ENCODE measurements around the gene YWHAH.

DNA sequence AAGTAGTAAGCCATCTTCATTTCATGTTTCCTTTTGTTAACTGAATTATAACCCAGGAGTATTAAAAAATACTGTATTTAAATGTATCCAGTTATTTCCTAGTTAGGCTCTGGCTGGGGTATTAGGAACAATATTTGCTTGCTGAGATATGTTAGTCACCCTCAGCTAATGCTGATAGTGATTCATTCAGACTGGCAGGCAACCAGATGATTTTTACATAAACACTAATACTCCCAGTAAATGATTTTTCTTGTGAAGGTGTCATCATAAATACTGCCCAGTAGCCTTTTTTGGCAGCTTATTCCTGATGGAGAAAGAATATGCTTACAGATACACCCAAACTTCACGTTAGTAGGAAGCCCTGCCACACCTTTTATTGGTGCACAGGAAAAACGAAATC is 8.1 kb downstream of the YWHAH start:
- TF ChIP-seq, protein P1, sequence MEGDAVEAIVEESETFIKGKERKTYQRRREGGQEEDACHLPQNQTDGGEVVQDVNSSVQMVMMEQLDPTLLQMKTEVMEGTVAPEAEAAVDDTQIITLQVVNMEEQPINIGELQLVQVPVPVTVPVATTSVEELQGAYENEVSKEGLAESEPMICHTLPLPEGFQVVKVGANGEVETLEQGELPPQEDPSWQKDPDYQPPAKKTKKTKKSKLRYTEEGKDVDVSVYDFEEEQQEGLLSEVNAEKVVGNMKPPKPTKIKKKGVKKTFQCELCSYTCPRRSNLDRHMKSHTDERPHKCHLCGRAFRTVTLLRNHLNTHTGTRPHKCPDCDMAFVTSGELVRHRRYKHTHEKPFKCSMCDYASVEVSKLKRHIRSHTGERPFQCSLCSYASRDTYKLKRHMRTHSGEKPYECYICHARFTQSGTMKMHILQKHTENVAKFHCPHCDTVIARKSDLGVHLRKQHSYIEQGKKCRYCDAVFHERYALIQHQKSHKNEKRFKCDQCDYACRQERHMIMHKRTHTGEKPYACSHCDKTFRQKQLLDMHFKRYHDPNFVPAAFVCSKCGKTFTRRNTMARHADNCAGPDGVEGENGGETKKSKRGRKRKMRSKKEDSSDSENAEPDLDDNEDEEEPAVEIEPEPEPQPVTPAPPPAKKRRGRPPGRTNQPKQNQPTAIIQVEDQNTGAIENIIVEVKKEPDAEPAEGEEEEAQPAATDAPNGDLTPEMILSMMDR (IDR thresholded peaks at IDR 0.05) = no peak
- TF ChIP-seq ZFX (IDR thresholded peaks at IDR 0.05; ENCODE audit: borderline replicate concordance) = no peak
